ENCODE measurements around the gene CYP4B1. TPM values are rescaled to one million over a fixed set of nuclear protein-coding genes. Genes with fewer than 3 reads are reported as not detected.

Gene CYP4B1
- total and polyA plus RNA-seq, 2 donors (not counting 1 experiment from before 2014, with no cell fraction given), result not detected

GRCh38 chr1:46757956-46758528, 40.8 kb upstream of the CYP4B1 start:
- POLR2A ChIA-PET, result no interaction called here
- intact Hi-C loops (cut with micrococcal nuclease), result no loop called here

More at GRCh38 chr1:46757956-46758528, 40.8 kb upstream of the CYP4B1 start:
- Histone ChIP-seq H3K9me3 (ENCODE audit: control extremely low read depth in 1 of 3, control insufficient read depth in 2 of 3, insufficient read depth in 1 of 3, low read length in 2 of 3) (peaks cover 0 to 3% (median 2%) of the 10 kb centered on the region in 3 donors), H3K4me1 (ENCODE audit: control insufficient read depth in 2 of 2, insufficient read depth in 2 of 2, low read length in 2 of 2) (no peaks in the 10 kb centered on the region), H4K20me1 (ENCODE audit: control insufficient read depth, insufficient read depth, low read length, poor library complexity, severe bottlenecking) (no peaks in the 10 kb centered on the region), H3K4me2 (replicated peaks; ENCODE audit: low read depth, low read length, poor library complexity, severe bottlenecking) (no peak overlapping the region), H3K27ac (ENCODE audit: low read length in 2 of 2) (no peak overlapping the region), H3K27me3 (replicated peaks in 1 of 4; ENCODE audit: control extremely low read depth in 1 of 4, control insufficient read depth in 3 of 4, insufficient read depth in 4 of 4, low read length in 3 of 4) (peaks cover 0 to 11% (median 2%) of the 10 kb centered on the region in 4 experiments), H3K4me3 (ENCODE audit: control extremely low read depth in 1 of 5, extremely low read depth in 1 of 5, insufficient read depth in 1 of 5, low read depth in 2 of 5, low read length in 4 of 5) (no peak overlapping the region), H2AFZ (ENCODE audit: insufficient read depth, low read depth, low read length, poor library complexity, severe bottlenecking) (no peak overlapping the region), H3K9ac (ENCODE audit: low read length) (no peak overlapping the region), H3K79me2 (ENCODE audit: control insufficient read depth, insufficient read depth, low read length) (no peaks in the 10 kb centered on the region), H3K36me3 (replicated peaks in 1 of 2; ENCODE audit: control extremely low read depth in 1 of 2, control insufficient read depth in 1 of 2, extremely low read depth in 1 of 2, insufficient read depth in 2 of 2, low read length in 1 of 2) (no peaks in the 10 kb centered on the region)
- Mint-ChIP-seq H3K4me3 (no peak overlapping the region), H3K9me3 (ENCODE audit: insufficient read depth) (peaks cover 4% of the 10 kb centered on the region), H3K27me3 (peaks cover 52% of the 10 kb centered on the region), H3K27ac (no peak overlapping the region), H3K4me1 (no peaks in the 10 kb centered on the region)
- CTCF ChIA-PET, result no interaction called here
- ATAC-seq (ENCODE audit: low read depth) (no peak), DNase-seq (no peak)
- TF ChIP-seq CTCF (IDR thresholded peaks at IDR 0.05) (no peak), EZH2 (IDR thresholded peaks at IDR 0.05; ENCODE audit: borderline replicate concordance, insufficient read depth, low read depth, low read length, poor library complexity, severe bottlenecking) (no peak)
